HFFc6 (cell line): Measurements from ENCODE around the gene SP100. TPM values are rescaled to one million over a fixed set of nuclear protein-coding genes. Genes with fewer than 3 reads are reported as not detected.

Experiments used
- DNase-seq: peaks from one replicate; pipeline ENCODE4 v3.0.0-alpha.2; 2018
- H3K27ac Mint-ChIP-seq: 2 replicates; pipeline ENCODE4 v1.8.0; 2020; ENCODE audit warnings: mild to moderate bottlenecking, mixed read lengths
- H3K27me3 Mint-ChIP-seq: 2 replicates; pipeline ENCODE4 v1.8.0; 2021; ENCODE audit warnings: mild to moderate bottlenecking, moderate library complexity, mixed read lengths; ENCODE audit not compliant: insufficient read depth
- H3K36me3 Mint-ChIP-seq: 2 replicates; pipeline ENCODE4 v1.8.0; 2021; ENCODE audit warnings: low read depth, mixed read lengths
- H3K4me1 Mint-ChIP-seq: 2 replicates; pipeline ENCODE4 v1.8.0; 2020; ENCODE audit warnings: low read depth, mixed read lengths
- H3K4me3 Mint-ChIP-seq: 2 replicates; pipeline ENCODE4 v1.8.0; 2020; ENCODE audit warnings: mild to moderate bottlenecking, moderate library complexity, mixed read lengths
- H3K9me3 Mint-ChIP-seq: 2 replicates; pipeline ENCODE4 v1.8.0; 2020; ENCODE audit warnings: mild to moderate bottlenecking, mixed read lengths
- total RNA-seq, 6 experiments: library from RNA; stranded (reverse); fragmentation: NEBNext Ultra II Directional; extraction: Animal tissue kit (Norgen Biotek cat#: 25700); gene quantifications; 2 replicates in 1 of 6; 3 replicates in 5 of 6; pipeline ENCODE4 v1.2.3, GENCODE V29; 2021
- TF ChIP-seq, protein P1 (sequence below): fragments of 200-600 bp; sonication (generic); IDR thresholded peaks from 2 replicates; pipeline ENCODE4 v1.5.0; 2021; ENCODE audit warnings: antibody characterized with exemption, mild to moderate bottlenecking

Gene SP100
- total RNA-seq, 6 experiments from 2014 or later, result 70.5 to 74.9 (median 72.8) TPM

- Mint-ChIP-seq H3K9me3 (no peaks in the 10 kb centered on the region), H3K4me3 (peak overlapping the region; percentile 8), H3K27me3 (no peaks in the 10 kb centered on the region), H3K4me1 (peaks cover 49% of the 10 kb centered on the region), H3K36me3 (peaks cover 49% of the 10 kb centered on the region), H3K27ac (peak overlapping the region; percentile 81)
- TF ChIP-seq, protein P1, sequence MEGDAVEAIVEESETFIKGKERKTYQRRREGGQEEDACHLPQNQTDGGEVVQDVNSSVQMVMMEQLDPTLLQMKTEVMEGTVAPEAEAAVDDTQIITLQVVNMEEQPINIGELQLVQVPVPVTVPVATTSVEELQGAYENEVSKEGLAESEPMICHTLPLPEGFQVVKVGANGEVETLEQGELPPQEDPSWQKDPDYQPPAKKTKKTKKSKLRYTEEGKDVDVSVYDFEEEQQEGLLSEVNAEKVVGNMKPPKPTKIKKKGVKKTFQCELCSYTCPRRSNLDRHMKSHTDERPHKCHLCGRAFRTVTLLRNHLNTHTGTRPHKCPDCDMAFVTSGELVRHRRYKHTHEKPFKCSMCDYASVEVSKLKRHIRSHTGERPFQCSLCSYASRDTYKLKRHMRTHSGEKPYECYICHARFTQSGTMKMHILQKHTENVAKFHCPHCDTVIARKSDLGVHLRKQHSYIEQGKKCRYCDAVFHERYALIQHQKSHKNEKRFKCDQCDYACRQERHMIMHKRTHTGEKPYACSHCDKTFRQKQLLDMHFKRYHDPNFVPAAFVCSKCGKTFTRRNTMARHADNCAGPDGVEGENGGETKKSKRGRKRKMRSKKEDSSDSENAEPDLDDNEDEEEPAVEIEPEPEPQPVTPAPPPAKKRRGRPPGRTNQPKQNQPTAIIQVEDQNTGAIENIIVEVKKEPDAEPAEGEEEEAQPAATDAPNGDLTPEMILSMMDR, result no peak
- DNase-seq, result peak; percentile 77
These were observed 27.5 kb downstream of the SP100 start for GRCh38 chr2:230443541-230443940.

DNA sequence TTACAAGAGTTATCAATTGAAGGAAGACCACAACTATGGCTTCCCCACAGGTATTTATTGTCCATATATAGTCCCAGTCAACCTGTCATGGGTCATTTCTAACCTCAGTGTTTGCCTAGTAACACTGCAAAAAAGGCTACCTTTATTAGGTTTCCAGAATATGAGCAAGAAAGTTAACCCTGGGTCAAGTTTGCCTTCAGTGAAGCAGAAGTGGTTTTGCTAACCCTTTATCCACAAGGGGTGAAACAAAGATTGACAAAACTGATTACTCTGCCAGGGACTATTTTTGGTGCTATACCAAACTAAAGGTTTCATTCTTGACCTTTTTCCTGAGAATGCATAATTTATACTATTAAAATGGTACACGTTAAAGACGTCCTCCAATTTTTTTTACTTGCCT lies 28.8 kb downstream of the SP100 start:
- peaks cover 49% of the 10 kb centered on the region for H3K36me3 Mint-ChIP-seq
- no peaks in the 10 kb centered on the region for H3K9me3 Mint-ChIP-seq
- no peak overlapping the region for H3K4me3 Mint-ChIP-seq
- TF ChIP-seq, protein P1, result no peak
- no peak for DNase-seq
- no peak overlapping the region for H3K27ac Mint-ChIP-seq
- H3K4me1 Mint-ChIP-seq, result peaks cover 36% of the 10 kb centered on the region
- H3K27me3 Mint-ChIP-seq, result no peaks in the 10 kb centered on the region

GRCh38 chr2:230447036-230447435 lies 31.0 kb downstream of the SP100 start:
- Mint-ChIP-seq H3K27ac (no peak overlapping the region), H3K36me3 (peaks cover 59% of the 10 kb centered on the region)
- TF ChIP-seq, protein P1, result no peak

GRCh38 chr2:230447455-230448451 lies 31.8 kb downstream of the SP100 start:
- H3K27ac Mint-ChIP-seq, result no peak overlapping the region
- TF ChIP-seq, protein P1, result no peak
- H3K4me1 Mint-ChIP-seq, result peaks cover 18% of the 10 kb centered on the region
- H3K9me3 Mint-ChIP-seq, result no peaks in the 10 kb centered on the region
- DNase-seq, result no peak
- peaks cover 62% of the 10 kb centered on the region for H3K36me3 Mint-ChIP-seq
- no peaks in the 10 kb centered on the region for H3K27me3 Mint-ChIP-seq
- no peak overlapping the region for H3K4me3 Mint-ChIP-seq

More at GRCh38 chr2:230447036-230447435, 31.0 kb downstream of the SP100 start:
- peaks cover 23% of the 10 kb centered on the region for H3K4me1 Mint-ChIP-seq
- H3K9me3 Mint-ChIP-seq, result no peaks in the 10 kb centered on the region
- DNase-seq, result no peak
- H3K4me3 Mint-ChIP-seq, result no peak overlapping the region
- H3K27me3 Mint-ChIP-seq, result no peaks in the 10 kb centered on the region

DNA sequence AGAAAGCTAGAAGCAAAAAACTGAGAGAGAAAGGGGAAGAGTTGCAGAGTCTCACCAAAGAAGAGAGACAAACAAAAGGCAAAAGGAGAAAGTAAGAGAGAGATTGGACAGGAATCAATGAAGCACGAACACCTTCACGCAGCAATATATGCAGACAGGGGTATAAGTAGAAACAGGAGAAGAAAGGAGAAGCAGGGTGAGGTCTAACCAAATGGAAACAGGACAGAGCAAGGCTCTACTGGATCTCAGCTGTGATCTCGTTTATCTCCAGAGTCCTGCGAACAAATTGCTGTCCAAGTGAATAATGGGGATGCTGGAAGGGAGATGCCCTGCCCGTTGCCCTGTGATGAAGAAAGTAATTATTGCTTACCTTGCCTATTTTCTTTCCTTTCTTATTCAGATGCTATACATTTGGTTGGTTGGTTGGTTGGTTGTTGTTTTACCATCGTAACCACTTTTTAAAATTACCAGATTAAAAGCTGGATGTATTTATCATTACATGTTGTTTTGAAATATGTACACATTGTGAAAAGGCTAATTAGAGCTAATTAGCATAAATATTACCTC lies 34.0 kb downstream of the SP100 start:
- TF ChIP-seq, protein P1, result no peak
- peaks cover 75% of the 10 kb centered on the region for H3K36me3 Mint-ChIP-seq
- no peaks in the 10 kb centered on the region for H3K27me3 Mint-ChIP-seq
- no peaks in the 10 kb centered on the region for H3K4me1 Mint-ChIP-seq
- no peak overlapping the region for H3K4me3 Mint-ChIP-seq
- H3K27ac Mint-ChIP-seq, result no peak overlapping the region
- no peaks in the 10 kb centered on the region for H3K9me3 Mint-ChIP-seq
- DNase-seq, result no peak
